A549 (cell line): Measurements from ENCODE around the gene HS6ST2.
"Not testable (repeated sequence)": the region's sequence is repeated elsewhere in the genome, so short reads cannot be mapped to it uniquely, and the experiment has no call there.

Experiments used
- HMGXB4 ChIP-seq: fragments of 250-450 bp; sonication (Bioruptor Pico); IDR thresholded peaks from 2 replicates; pipeline ENCODE4 v1.5.0; 2021; ENCODE audit warnings: mild to moderate bottlenecking, moderate library complexity, borderline replicate concordance
- POLR2A ChIP-seq: IDR thresholded peaks from 2 replicates; pipeline ENCODE4 v1.6.1; 2012; ENCODE audit warnings: mild to moderate bottlenecking, low read length

DNA sequence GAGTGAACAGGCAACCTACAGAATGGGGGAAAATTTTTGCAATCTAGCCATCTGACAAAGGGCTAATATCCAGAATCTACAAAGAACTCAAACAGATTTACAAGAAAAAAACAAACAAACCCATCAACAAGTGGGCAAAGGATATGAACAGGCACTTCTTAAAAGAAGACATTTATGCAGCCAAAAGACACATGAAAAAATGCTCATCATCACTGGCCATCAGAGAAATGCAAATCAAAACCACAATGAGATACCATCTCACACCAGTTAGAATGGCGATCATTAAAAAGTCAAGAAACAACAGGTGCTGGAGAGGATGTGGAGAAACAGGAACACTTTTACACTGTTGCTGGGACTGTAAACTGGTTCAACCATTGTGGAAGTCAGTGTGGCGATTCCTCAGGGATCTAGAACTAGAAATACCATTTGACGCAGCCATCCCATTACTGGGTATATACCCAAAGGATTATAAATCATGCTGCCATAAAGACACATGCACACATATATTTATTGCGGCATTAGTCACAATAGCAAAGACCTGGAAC is 13.3 kb downstream of the HS6ST2 start:
- TF ChIP-seq HMGXB4 (CRISPR knock-in tag); POLR2A: not testable (repeated sequence)
